GM19455 (cell line): Measurements from ENCODE around the gene HMGCS1.
"Not testable (repeated sequence)": the region's sequence is repeated elsewhere in the genome, so short reads cannot be mapped to it uniquely, and the experiment has no call there.

Source experiments
- ATAC-seq: cut with Tn5 transposase; IDR thresholded peaks from one replicate; pipeline ENCODE4 v1.9.1; 2021; ENCODE audit not compliant: unreplicated experiment

HMGCS1 gene

DNA sequence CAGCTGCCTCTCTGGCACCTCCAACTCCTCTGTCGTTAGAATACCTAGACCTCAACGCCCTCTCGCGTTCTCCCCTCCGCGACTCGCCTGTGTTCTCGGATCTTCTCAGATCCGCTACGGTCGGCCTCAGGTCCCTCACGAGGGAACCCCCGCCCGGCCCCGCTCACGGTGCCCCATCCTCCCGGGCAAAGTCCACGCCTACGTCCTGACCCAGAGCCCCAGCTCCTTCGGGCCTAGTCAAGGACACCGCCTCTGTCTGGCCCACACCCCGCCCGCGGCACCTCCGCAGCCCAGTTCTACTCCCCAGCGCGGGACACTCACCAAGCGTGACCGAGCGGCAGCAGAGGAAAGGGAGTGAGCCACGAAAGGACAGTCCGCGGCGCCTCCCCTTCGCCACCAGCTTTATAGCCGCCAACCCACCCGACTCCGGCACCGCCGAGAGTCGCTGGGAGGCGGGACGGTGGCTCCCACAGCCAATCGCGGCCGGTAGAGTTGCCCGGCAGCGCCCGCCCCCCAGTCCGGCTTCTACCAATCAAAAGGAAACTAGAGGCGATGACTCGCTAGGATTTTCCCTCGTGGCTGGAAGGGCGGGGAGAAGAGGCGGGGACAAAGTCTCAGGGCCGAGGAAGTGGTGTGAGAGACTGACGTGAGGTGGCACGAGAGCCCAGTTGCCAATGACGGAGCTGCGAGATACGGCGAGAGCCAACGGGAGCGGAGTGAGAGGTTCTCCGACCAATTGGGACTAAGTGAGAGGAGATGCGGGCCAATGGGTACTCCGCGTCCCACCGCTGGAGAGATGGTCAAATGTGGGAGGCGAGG lies at the start of gene HMGCS1:
HMGCS1 (minus strand) TSS at position 378 of the 819 bp plus-strand sequence. CDS start 14,447 bp downstream, outside the sequence.
- ATAC-seq: peak; percentile 93

DNA sequence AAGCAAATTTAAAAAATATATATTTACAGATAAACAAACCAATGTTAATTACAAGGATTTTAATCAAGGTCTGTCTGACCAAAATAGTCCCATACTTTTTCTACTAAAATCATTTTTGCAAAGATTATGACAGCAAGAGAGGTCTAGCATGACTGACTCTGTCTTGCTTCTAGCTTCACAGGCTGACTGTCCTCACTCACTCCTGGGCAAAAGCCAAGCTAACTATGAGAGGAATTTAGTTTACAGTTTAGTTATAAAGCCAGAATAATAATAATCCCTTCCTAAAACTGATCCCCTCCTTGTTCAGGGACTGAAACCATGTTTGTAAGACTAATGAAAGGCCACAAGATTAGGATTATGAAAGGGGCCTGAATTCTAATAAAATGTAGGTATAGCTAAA lies 45.5 kb upstream of the HMGCS1 start:
- ATAC-seq: no peak

DNA sequence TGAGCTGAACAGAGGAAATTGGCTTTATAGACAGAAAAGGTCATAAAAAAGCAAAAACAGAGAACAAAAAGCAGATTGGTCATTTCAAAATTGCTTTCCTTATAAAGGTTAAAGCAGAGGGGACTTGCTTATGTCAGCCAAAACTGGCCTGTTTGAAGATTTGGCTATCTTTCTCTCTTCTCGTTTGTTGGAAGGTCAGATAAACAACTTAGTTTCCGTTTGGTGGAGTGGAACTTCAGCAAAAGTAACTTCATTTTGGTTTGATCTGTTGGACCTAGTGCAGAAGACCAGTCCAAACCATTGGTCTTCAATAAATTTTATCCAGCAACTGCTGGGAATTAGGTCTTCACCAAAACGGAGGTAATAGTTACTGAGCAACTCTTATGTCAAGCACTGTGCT lies 45.1 kb upstream of the HMGCS1 start:
- ATAC-seq: no peak

DNA sequence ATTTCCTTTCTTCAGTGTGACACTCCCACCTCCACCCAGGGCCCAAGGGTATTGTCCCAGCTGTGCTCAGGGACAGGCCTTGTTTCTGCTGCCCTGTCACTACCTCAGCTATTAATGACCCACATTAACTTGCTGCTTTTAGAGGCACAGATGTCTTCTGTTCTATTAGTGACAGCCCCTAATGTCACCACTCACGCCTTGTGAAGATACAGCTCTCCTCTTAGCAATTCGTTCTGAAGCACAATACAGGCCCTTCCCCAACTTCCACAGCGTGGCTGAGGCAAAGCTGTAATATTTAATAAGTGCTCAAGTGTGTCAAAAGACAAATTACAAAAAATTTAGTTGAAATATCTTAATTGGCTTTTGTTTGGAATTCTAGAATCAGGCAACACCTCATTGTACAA lies 44.7 kb upstream of the HMGCS1 start:
- no peak for ATAC-seq

DNA sequence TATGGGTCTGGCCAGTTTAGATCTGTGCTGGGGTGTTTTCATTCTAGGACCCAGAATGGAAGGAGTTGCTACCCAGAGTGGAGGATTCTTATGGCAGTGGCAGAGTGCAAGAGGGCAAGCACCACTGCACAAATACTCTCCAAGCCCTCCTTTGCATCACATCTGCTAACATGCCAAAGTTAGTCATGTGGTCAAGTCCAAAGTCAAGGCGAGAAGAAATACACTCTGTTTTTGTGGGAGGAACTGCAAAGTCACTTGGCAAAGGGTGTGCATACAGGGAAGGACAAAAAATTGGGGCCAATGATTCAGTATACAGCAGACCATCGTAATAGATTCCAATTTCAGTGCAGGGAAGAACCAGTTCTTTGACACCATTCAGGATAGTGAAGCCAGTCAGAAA lies 43.9 kb upstream of the HMGCS1 start:
- ATAC-seq: no peak

DNA sequence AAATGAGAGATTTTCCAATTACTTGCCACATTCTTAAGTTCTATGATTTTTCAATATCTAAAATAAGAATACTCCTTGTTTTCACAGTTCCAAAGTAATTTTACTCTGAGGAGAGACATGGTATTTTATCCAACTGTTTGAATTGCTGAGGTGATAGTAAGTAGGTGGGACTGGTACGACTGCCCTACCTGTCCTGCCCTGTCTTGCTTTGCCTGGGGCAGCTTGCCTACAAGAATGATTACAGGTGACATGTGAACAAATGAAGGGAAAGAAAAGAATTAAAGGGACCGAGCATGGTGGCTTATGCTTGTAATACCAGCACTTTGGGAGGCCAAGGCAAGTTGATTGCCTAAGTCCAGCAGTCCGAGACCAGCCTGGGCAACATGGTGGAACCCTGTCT lies 41.6 kb upstream of the HMGCS1 start:
- ATAC-seq: no peak

DNA sequence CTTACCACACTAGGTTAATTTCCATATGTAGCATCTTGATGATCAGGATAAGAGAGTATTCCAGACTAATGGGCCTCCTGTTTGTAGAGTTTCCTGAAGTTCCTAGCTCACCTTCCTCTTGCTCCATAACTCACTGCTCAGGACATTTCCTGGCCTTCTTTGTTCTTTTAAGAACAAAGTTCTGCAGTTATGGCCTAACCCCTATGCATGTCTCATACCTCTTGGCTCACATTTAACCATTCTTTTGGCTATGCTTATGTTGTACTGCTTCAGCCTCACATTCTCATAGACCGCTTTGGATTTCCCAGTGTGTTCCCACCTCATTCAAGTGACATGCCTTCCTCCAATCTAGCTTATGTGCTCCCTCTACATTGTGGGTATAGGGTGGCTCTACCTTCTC lies 40.5 kb upstream of the HMGCS1 start:
- ATAC-seq: no peak

DNA sequence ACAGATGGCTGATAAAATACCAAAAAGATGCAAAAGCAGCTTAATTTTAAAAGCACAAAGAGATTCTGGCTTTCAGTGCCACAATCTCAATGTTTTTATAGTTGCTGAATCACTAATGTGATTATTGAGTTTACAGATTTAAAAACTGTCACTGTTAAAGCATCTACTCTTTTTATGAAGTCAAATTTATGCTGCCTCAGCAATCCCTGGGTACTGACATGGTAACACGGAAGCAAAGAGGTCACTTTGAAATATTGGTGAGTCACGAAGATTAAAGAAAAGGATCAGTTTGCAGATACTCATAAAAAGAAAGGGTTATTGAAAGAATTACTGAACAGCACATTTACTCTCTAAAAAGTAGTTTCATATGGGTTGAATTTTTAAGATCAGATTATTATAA lies 39.7 kb upstream of the HMGCS1 start:
- no peak for ATAC-seq

DNA sequence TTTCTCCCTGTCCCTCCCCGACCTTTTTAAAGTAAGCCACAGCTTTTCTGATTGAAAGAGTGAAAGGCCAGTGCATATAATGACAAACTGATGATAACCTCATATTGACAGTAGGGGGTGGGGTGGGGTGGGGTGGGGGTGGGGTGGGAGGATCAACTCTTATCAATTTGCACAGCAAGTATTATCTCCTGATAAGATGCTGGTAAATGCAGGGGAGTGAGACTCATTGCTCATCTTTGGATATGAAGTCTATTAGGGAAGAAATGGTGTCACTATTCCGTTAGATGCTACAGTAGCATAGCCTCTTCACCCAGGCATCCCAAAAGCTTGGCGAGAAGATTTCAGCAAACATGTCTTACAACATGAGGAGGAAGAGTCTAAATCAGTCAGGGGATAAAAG lies 38.9 kb upstream of the HMGCS1 start:
- ATAC-seq: no peak

DNA sequence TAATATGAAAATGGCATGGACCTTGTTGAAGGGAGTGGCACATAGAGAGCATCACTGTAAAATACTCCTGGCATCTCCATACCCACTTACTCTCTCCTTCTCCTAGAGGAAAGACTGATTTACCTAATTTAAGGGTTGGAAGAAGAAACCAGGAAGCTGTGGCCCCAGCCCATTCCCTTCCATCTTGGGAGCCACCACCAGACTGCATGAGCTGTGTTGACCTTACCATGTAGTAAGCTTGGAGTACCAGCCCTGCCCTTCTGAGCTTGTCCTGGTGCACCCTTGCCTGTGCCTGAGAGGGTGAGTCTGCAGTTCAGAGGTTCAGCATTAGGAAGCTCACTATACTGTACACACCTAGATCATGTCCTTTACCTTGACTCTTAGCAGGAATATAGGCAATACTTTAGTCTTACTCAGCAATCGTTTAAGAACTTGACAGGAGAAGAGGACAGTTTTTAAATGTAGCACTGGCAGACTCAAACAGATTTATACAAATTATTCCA lies 35.7 kb upstream of the HMGCS1 start:
- ATAC-seq: no peak

DNA sequence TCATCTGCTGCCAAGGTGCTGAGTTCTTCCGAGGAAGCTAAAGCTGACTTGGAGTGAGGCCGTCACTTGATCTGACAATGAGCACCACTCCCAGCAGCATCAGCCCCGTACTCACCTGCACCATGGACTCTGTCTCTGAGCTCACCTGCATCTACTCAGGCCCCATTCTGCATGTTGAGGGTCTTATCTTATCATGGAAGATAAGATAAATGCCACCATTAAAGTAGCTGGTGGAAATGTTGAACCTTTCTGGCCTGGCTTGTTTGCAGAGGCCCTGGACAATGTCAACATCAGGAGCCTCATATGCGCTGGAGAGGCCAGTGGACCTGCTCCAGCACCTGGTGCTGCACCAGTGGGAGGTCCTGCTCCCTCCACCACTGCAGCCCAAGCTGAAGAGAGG lies 35.0 kb upstream of the HMGCS1 start:
- no peak for ATAC-seq

DNA sequence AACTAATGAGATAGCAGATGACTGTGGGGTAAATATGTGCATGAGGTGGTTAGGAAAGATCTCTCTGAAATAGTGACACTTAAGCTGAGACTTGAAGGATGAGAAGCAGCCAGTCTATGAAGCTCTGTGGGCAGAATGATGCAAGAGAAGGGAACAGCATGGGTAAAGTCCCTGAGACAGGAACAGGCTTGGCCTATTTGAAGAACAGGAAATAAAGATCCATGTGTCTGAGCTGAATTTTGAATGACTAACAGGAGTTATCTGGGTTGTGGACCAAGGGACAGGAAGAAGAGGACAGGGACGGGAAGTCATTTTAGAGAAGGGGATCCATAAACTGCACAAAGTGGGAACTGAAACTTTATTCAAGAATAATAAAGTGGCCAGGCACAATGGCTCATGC lies 25.6 kb upstream of the HMGCS1 start:
- ATAC-seq: no peak

DNA sequence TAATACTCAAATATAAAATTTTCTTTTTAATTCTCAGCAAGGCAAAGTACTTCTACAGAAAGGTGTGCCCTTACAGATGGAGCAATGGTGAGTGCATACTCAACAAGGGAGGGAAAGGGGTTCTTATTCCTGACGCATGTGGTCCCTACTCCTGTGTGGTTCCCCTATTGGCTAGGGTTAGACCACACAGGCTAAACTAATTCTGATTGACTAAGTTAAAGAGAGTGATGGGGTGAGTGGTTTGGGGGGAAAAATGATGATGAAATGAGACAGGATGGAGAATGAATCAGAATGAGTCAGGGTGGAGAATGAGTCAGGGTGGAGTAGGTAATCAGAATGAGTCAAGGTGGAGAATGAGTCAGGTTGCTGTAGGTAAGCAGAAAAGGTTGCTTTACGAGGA lies 22.9 kb upstream of the HMGCS1 start:
- no peak for ATAC-seq

DNA sequence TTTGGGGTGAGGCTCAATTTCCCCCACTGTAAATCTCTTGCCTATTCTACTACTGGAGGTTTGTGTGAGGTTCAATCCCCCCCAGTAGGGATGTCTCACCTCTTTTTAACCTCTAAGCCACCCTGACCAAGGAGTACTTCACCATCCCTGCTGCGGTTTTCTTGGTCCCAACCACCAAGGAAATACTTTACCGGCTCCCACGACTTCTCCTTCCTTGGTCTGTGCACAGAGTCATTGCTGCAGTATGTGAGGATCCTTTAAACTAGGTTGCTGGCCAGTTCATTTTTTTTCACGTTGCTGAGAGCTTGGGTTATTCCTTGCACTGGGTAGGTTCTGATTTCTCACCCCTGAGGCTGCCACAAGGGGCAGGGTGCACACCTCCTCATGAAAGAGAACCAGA lies 22.5 kb upstream of the HMGCS1 start:
- no peak for ATAC-seq

DNA sequence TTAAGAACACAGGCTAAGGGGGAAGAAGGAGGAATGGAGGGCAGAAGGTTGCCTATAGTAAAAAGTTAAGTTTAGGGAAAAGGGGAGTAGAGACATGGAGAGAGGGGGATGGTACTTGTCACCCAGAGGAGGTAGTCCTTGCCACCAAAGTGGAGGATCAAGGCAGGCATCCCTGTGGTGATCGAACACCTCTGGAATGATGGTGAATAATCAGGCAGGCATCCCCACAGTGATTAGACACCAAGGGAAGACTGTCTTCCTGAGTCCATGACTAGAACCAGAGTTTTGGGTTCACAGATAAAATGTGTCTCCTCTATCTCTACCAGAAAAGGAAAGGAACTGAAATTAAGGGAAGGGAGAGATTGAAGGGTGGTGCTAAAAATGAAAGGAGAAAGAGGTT lies 19.2 kb upstream of the HMGCS1 start:
- no peak for ATAC-seq

DNA sequence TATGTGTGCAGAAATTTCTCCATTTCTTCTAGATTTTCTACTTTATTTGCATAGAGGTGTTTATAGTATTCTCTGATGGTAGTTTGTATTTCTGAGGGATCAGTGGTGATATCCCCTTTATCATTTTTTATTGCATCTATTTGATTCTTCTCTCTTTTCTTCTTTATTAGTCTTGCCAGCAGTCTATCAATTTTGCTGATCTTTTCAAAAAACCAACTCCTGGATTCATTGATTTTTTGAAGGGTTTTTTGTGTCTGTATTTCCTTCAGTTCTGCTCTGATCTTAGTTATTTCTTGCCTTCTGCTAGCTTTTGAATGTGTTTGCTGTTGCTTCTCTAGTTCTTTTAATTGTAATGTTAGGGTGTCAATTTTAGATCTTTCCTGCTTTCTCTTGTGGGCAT lies 12.4 kb upstream of the HMGCS1 start:
- ATAC-seq: not testable (repeated sequence)

DNA sequence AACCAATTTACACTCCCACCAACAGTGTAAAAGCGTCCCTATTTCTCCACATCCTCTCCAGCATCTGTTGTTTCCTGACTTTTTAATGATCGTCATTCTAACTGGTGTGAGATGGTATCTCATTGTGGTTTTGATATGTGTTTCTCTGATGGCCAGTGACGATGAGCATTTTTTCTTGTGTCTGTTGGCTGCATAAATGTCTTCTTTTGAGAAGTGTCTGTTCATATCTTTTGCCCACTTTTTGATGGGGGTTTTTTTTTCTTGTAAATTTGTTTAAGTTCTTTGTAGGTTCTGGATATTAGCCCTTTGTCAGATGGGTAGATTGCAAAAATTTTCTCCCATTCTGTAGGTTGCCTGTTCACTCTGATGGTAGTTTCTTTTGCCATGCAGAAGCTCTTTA lies 10.3 kb upstream of the HMGCS1 start:
- not testable (repeated sequence) for ATAC-seq

DNA sequence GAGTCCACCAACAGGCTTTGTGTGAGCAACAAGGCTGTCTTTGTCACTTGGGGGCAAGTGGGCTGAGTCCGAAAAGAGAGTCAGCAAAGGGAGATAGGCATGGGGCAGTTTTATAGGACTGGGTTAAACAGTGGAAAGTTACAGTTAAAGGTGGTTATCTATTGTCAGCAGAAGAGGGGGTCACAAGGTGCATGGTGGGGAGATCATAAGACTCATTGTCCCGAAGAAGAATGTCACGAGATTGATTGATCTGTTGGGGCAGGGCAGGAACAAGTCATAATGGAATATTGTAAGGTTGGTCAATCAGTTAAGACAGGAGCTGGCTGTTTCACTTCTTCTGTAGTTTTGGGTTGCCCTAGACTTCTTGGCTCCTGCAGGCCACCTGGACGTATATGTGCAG lies 7.6 kb upstream of the HMGCS1 start:
- no peak for ATAC-seq

DNA sequence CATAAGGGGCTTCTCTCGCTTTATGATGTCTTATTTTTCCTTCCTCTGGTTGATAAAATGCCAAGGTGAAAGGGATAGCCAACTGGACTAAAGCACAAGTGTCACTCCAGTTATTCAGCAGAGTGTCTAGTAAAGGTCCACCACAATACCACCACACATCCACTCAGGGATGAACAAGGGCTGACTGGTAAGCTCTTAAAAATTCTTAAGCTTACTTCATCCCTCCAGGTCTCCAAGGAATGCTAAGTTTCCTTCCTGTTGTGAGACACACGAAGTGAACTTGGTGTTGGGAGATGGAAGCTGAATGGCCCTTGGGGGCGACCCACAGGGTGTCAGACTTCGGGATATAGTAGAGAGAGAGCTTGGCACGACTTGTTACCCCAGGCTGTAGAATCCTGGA lies 3.2 kb upstream of the HMGCS1 start:
- no peak for ATAC-seq

DNA sequence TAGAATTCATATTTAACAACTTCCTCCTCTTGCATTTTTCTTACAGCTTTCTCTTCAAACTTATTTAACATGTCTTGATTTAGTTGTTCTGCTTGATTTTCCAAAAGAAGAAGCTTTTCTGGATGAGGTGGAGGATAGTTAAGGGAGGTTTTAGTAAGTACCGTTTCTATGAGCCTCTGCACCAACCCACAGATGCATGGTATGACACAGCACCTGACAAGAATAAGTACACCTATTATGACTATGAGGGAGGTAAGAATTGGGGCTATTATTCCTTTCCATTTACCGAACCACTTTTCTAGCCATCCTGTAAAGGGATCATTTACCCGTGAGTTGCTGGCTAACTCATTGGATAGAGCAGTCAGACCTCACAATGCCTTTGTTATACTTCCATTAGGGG lies 2.5 kb upstream of the HMGCS1 start:
- no peak for ATAC-seq

DNA sequence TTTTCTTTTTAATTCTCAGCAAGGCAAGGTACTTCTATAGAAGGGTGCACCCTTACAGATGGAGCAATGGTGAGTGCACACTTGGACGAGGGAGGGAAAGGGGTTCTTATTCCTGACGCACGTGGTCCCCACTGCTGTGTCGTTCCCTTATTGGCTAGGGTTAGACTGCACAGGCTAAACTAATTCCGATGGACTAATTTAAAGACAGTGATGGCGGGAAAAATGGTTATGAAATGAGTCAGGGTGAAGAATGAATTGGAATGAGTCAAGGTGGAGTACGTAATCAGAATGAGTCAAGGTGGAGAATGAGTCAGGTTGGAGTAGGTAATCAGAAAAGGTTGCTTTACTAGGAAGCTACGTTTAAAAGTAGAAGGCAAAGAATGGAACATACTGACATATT lies 2.1 kb upstream of the HMGCS1 start:
- ATAC-seq: no peak

DNA sequence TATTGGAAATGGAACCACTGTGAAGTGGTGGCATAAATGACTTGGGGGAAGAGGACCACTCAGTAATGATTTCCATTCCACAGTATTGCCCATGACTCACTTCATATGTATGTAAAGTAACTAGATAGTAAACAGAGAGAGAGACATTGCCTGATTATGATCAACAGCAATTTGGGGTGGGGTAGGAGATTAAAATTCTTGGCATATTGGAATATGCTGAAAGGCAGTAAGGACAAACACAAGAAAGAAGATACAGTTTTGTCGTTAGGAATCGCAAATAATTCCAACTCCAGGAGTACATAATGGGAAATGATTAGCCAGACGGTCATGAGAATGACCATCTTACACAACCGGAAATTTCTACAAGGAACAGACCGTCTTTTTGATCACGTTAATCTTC lies 1.5 kb upstream of the HMGCS1 start:
- ATAC-seq: no peak

DNA sequence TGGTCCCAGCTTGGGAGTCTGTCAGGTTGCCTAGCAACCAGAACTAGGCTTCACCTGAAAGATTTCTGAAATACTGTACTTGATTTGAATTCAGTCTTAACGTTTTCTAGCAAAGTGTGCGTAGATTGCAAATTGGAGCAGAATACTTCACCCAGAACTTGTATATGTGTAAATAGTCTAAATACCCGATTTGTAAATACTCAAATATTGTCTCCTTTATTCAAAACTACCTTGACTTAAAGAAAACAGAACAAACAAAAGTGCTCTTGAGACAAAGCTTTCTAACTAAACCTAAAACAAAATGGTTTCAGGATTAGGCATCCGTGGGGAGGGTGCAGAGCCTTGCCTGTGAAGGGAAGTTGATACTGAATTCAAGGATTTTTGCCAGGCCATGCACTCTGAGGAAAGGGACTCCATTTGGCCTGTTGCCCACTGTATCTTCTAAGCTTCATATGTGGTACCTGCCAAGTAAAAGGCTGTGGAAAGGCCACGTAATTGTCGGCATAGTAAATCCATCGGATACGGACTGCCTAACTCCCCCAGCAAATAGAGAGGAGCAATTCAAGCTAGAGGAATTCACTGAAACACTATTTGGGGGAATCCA lies 744 bp upstream of the HMGCS1 start:
- no peak for ATAC-seq
